IPS-15b (cell line): ENCODE measurements around the gene DMAC2L.

Experiments
- H3K27me3 ChIP-seq: one replicate; pipeline ENCODE4 v1.6.1; 2013; ENCODE audit warnings: low read length; ENCODE audit not compliant: control insufficient read depth, insufficient read depth
- H3K36me3 ChIP-seq: one replicate; pipeline ENCODE4 v1.6.1; 2013; ENCODE audit warnings: low read length; ENCODE audit not compliant: control insufficient read depth, insufficient read depth
- H3K4me1 ChIP-seq: one replicate; pipeline ENCODE4 v1.6.1; 2013; ENCODE audit warnings: mild to moderate bottlenecking, low read length; ENCODE audit not compliant: control insufficient read depth, insufficient read depth
- H3K4me3 ChIP-seq: one replicate; pipeline ENCODE4 v1.5.1; 2013; ENCODE audit warnings: low read depth, low read length
- H3K9ac ChIP-seq: one replicate; pipeline ENCODE4 v1.6.1; 2013; ENCODE audit warnings: low read depth, mild to moderate bottlenecking, low read length
- H3K9me3 ChIP-seq: one replicate; pipeline ENCODE4 v1.6.1; 2013; ENCODE audit warnings: mild to moderate bottlenecking, low read length; ENCODE audit not compliant: control insufficient read depth, insufficient read depth

DMAC2L gene

DNA sequence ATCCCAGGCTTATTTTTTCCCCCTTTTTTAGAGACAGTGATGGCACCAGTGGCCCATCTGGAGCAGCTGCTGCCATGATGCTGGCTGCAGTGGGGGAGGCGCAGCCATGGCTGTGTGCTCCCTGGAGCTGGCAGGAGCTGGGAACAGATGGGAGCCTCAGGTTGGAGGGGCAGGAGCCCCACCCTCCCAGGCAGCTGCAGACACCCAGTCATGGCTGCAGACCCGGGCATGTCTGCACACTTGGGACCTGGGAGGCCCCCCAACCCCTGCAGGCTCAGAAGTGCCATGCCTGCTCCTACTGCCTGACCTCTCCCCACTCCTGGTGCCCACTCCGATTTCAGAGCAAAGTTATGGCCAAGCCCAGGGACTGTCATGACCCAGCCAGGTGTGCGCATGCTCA, 59.4 kb downstream of the DMAC2L start:
- Histone ChIP-seq H3K4me1 (no peaks in the 10 kb centered on the region), H3K27me3 (no peaks in the 10 kb centered on the region), H3K9me3 (no peaks in the 10 kb centered on the region), H3K9ac (no peak overlapping the region), H3K4me3 (no peak overlapping the region), H3K36me3 (no peaks in the 10 kb centered on the region)

- Histone ChIP-seq H3K4me1 (no peaks in the 10 kb centered on the region), H3K36me3 (no peaks in the 10 kb centered on the region), H3K4me3 (no peak overlapping the region), H3K27me3 (no peaks in the 10 kb centered on the region), H3K9me3 (no peaks in the 10 kb centered on the region), H3K9ac (no peak overlapping the region)
Observed at GRCh38 chr14:50373959-50374358, 61.8 kb downstream of the DMAC2L start.

DNA sequence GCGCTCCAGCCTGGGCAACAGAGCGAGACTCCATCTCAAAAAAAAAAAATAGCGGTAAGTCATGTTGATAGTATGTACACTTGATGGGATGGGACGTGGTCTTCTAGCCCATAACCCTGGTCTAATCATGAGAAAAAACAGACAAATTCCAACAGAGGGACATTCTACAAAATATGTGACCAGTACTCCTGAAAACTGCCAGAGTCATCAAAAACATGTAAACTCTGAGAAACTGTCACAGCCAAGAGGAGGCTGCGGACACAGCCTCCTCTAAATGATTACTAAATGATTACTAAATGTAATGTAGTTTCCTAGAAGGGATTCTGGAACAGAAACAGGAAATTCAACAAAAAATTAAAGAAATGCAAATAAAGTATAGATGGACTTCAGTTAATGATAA, 63.6 kb downstream of the DMAC2L start:
- Histone ChIP-seq H3K36me3 (no peaks in the 10 kb centered on the region), H3K4me3 (no peak overlapping the region), H3K27me3 (no peaks in the 10 kb centered on the region), H3K9ac (no peak overlapping the region), H3K9me3 (no peaks in the 10 kb centered on the region), H3K4me1 (no peaks in the 10 kb centered on the region)
